Frontal cortex (tissue), 4 donors: ENCODE data around the gene CAMKMT. TPM values are rescaled to one million over a fixed set of nuclear protein-coding genes. Genes with fewer than 3 reads are reported as not detected.

Source experiments
- DNase-seq, 2 donors: peaks; one replicate each; pipeline ENCODE4 v3.0.0; 2012; ENCODE audit warnings: low spot score in 2 of 2
- FAIRE-seq: peaks from 2 replicates; lab custom pipeline; 2012; peaks lifted over from hg19 to GRCh38; lab: Jason Lieb, UNC
- total RNA-seq: library from RNA; depleted of rRNA; stranded (reverse); fragments of >200 nt; gene quantifications from one replicate; pipeline ENCODE4 v1.2.3, GENCODE V29; 2014
- donor health status: control.
- donor health status: control.
- donor health status: control.

CAMKMT gene
- total RNA-seq, 1 donor from 2014 or later: 6.5 TPM

DNA sequence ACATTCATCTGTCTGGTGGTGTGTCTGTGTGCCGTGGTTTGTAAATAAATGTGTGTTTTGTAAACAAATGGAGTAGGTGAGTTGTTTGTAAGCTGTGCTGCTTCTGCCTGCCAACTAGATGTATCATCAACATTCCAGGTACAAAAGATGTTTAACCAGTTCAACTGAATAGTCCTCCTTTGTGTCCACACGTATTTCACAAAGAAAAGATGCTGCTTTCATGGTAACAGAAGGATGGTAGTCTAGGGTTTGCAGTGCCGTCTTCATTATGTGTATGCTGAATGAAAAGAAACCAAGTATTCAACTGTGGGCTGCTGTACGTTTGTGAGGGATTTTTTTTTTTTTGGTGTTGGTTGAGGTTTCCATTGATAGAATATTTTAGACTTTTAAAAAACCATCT is 72.1 kb downstream of the CAMKMT start:
- DNase-seq: no peak

DNA sequence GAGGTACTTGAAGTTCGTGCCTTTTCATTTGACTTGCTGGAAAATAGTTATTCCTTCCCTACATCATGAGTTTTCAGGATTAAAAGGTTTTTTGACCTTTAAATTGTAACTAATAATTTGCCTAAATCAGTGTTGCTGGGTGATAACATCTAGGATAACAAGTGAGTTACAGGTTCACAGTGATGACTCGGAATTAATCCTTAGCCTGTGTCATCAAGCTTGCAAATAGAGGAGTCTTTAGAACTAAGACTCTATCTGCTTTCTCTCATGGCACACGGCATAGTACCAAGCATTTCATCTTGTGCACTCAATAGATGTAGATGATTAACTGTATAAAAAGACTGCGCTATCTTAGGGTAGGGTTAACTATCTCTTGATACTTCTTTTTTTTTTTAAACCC is 79.5 kb downstream of the CAMKMT start:
- DNase-seq (no peak), FAIRE-seq (no peak)

More for the DNA sequence above, 72.1 kb downstream of the CAMKMT start:
- FAIRE-seq: no peak

GRCh38 chr2:44442019-44442418 is 80.3 kb downstream of the CAMKMT start:
- FAIRE-seq (no peak), DNase-seq (no peak)

DNA sequence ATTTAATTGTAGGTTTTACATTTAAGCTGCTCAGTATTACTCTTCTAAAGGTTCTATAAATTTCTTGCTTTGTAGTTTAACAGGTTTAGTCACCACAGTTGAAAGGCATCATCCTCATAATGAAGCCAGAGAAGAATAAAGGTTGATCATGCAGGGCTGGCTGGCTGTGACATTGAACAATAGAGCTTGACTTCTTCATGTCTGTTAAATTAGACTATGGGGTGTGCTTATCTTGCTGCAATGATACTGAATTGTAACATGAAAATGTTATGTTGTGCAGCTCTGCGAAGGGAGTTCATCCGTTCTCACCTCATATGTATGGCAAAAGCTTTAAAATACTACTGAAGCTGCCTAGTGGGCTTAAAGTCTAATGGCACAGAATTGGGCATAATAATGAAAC is 81.8 kb downstream of the CAMKMT start:
- DNase-seq: no peak
- FAIRE-seq: no peak

GRCh38 chr2:44444881-44445280 is 83.1 kb downstream of the CAMKMT start:
- DNase-seq: no peak
- FAIRE-seq: no peak

GRCh38 chr2:44448860-44449527 is 87.2 kb downstream of the CAMKMT start:
- FAIRE-seq (no peak), DNase-seq (no peak)

DNA sequence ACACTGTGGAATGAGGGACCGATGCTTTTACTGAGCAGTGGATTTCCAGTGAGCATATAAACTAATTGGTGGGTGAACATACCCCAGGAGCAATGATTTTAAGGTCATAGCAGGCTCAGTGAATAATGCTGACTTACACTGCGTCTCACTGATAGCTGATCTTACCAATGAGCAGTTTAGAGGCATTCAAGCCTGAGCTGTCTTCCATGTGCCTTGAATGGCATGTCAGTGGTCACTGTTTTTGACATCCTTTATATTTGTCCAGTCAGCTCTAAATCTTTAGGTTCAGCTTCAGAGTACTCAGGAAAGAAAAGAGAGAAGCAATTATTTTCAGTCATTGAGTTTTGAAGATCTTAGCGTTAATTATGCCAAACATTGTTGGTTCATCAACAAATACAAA is 88.3 kb downstream of the CAMKMT start:
- FAIRE-seq: no peak

GRCh38 chr2:44450806-44451205 is 89.1 kb downstream of the CAMKMT start:
- FAIRE-seq: peak; percentile 15
- DNase-seq: no peak

More for the DNA sequence above, 88.3 kb downstream of the CAMKMT start:
- no peak for DNase-seq

DNA sequence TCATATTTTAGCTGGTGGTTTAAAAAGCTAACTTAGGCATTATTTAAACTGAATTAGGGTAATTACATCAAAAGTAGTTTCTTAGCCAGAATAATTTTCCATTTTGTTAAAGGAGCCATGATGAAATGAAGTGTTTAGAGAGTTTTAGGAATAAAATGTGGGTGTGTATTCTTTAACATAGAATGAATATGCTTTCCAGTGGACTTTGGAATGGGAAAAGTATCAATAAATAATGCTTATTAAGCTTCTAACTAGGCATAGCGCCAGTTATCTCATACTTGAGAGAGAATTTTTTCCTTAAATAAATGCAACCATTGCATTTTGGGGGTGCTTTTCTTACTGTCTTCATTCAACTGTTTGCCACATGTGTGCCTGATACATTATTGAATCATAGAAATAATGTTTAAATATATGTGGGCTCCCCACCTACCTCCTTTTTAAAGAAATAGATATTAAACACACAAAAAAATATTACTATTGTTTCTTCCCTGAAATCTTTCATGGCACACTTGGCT is 90.4 kb downstream of the CAMKMT start:
- FAIRE-seq: no peak

DNA sequence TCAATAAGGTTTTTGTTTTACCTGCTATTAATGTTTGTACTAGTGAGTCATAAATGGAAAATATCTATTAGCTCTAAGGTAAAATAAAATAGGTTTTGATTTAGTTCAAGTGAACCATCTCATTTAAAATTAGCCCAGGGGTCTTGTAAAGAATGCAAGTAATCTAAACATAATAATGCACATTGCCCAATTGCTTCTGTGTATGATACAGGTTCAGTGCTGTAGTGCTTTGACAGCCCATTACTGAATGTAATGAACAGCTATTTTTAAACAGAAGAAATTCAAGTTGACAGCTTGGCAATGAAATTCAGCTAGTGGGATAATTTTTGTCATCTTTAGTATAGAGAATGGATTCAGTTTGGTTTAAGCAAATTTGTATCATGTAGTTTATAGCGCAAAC is 91.5 kb downstream of the CAMKMT start:
- FAIRE-seq (no peak), DNase-seq (no peak)

More for the DNA sequence above, 90.4 kb downstream of the CAMKMT start:
- no peak for DNase-seq

DNA sequence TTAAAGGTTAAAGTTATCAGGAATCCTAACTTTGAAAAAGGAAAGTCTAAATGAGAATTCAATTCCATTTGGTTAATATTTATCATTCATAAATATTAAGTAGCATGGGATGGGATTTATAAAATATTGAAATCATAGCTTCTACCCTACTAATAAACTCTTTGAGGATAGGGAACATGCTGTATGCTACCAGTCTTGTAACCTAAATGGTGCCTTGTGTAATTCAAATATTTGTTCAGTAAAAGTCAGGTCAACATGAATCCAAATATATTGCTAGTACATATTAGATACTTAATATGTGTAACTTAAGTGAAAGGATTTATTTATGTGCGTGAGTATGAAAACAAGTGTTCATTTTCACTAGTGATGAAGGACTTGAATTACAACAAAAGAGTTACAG is 94.1 kb downstream of the CAMKMT start:
- no peak for FAIRE-seq

DNA sequence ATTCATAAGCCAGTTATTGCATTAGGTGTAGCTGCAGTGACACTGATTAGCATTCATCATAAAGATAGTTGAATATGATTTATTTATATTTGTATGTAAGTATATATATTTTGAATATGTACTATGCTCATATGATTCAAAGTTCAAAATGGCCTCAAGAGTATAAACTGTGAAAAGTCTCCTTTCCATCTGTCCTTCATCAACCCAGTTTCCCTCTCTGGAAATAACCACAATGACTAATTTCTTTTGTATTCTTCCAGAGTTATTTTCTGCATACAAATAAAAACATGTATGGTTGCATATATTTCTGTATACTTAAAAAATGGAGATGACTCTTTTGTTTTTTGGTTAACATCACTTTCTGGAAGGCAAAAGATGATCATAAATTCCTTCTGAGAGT is 95.2 kb downstream of the CAMKMT start:
- FAIRE-seq: no peak
- DNase-seq: no peak

More for the DNA sequence above, 94.1 kb downstream of the CAMKMT start:
- DNase-seq: no peak

GRCh38 chr2:44459739-44460138 is 98.0 kb downstream of the CAMKMT start:
- DNase-seq (no peak), FAIRE-seq (no peak)

- DNase-seq: no peak
- no peak for FAIRE-seq
These were observed 101.4 kb downstream of the CAMKMT start for GRCh38 chr2:44462934-44463849.

- FAIRE-seq (no peak), DNase-seq (no peak)
These were observed 102.7 kb downstream of the CAMKMT start for GRCh38 chr2:44464437-44464836.

GRCh38 chr2:44470151-44470550 is 108.4 kb downstream of the CAMKMT start:
- DNase-seq (no peak), FAIRE-seq (no peak)

DNA sequence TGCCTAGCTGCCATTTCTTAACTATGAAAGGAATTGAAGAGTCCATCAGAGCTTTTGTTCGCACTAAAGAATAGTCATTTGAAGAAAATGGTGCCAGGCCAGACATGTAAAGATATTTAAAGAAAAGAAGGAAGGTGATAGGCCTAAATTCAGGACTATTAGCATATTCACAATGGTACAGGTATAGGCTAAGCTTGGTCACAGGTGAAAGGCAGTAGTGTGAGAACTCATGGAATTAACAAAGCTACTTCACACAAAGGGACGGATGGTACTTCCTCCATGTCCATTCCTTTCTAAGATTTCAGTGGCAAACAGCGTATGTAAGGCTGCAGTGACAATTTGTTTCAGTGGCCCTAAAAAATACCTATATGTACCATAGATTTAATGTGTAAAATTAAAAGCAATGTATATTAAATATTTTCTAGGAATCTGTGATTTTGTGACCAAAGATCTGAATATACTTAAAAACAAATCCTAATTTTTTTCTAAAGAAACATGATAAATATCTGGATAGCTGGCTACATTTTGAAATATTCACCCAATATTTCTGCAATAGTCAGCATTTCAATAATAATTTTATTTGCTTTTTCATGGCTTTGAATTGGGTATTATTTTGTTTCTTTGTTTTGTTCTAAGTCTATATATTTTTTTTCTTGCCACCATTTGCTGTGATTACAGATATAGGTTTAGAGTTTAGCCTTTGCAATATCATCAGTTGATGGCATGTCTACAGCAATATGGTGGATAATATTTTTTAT is 116.1 kb downstream of the CAMKMT start:
- FAIRE-seq (peak; percentile 13), DNase-seq (no peak)

DNA sequence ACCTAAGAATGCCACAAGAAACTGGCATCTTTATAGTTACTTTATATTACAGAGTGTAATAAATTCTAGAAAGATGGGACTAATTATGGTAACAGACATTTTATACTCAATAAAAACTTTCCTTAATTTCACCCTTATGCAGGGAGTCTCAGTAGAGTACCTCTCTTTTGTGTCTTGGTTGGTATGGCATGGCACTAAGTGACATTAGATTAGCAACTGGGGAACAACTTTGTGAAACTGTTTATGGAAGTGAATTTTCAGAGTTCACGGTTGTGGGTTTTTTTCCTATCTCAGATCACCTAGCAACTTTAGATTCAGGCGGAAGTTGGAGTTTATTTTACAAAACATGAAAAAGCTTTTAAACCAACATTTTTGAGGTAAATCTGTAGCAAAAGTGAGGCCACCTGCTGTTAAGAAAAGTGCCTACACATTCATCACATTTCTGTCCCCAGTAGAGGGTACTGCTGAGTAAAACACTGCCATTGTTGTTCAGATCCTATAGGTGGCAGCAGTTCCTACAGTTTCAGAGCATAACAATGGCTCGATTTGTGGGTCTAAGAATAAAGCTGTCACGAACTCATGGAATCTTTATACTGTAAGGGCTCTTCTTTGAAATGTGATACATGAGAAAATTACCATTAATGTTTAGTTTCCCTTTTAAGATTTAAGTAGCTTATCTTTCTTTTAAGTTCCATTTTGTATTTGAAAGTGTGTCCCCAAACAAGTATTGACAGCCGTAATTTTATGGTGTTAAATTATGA is 117.6 kb downstream of the CAMKMT start:
- DNase-seq (peak; percentile 30 to 64), FAIRE-seq (peak; percentile 96)

- FAIRE-seq (no peak), DNase-seq (no peak)
These were observed 118.3 kb downstream of the CAMKMT start for GRCh38 chr2:44480068-44480467.
